ENCODE results near the gene SLFN12L.

Gene SLFN12L

GRCh38 chr17:35432176-35433074 is 105.1 kb downstream of the SLFN12L start, which contains the start of gene SLFN12:
Gene SLFN12, minus strand, starts transcription at chr17:35432500. Its CDS starts 9,472 bp downstream, at chr17:35423028.
- DNase-seq (ENCODE audit: low spot score) = peak; percentile 85

- no peak for DNase-seq (ENCODE audit: low spot score)
These were observed 107.8 kb downstream of the SLFN12L start for GRCh38 chr17:35429702-35430101.

GRCh38 chr17:35428229-35428628 is 109.2 kb downstream of the SLFN12L start:
- no peak for DNase-seq (ENCODE audit: low spot score)

- DNase-seq (ENCODE audit: low spot score) = no peak
These were observed 113.7 kb downstream of the SLFN12L start for GRCh38 chr17:35423761-35424160.
